ENCODE measurements around the gene CDH4. TPM values are rescaled to one million over a fixed set of nuclear protein-coding genes. Genes with fewer than 3 reads are reported as not detected.

Gene CDH4
- total RNA-seq, 1 experiment from 2014 or later, result not detected

GRCh38 chr20:61633004-61633403 lies 380.9 kb downstream of the CDH4 start:
- intact Hi-C loops (cut with micrococcal nuclease; ENCODE audit: unreplicated experiment), result no loop called here
- H3K36me3 ChIP-seq (ENCODE audit: low read depth), result no peaks in the 10 kb centered on the region
- H3K4me3 ChIP-seq, result no peak overlapping the region
- ChIA-PET POLR2A (ENCODE audit: unreplicated experiment) (no interaction called here), CTCF (no interaction called here)
- H3K9me3 ChIP-seq (ENCODE audit: insufficient read depth, low read depth), result no peaks in the 10 kb centered on the region
- no peaks in the 10 kb centered on the region for H3K4me1 ChIP-seq (replicated peaks; ENCODE audit: insufficient read depth)
- DNase-seq, result no peak
- H3K27me3 ChIP-seq (ENCODE audit: insufficient read depth, low read depth), result peaks cover 97% of the 10 kb centered on the region
- H3F3A ChIP-seq (ENCODE audit: insufficient read depth, low read depth), result no peaks in the 10 kb centered on the region
- no TSS peak for BruUV-seq (replicated peaks)
- no peak overlapping the region for H2AFZ ChIP-seq
- no peak overlapping the region for H3K4me2 ChIP-seq
- H3K27ac ChIP-seq, result no peak overlapping the region
- H3K79me2 ChIP-seq (ENCODE audit: low read depth), result no peaks in the 10 kb centered on the region
- no peaks in the 10 kb centered on the region for H4K20me1 ChIP-seq (ENCODE audit: insufficient read depth)
- H3K9me2 ChIP-seq (ENCODE audit: insufficient read depth), result no peaks in the 10 kb centered on the region
- TF ChIP-seq EZH2 (IDR thresholded peaks at IDR 0.05; ENCODE audit: low read depth) (no peak), CTCF (conservative IDR thresholded peaks at IDR 0.05) (no peak)

GRCh38 chr20:61634376-61635145 lies 382.5 kb downstream of the CDH4 start:
- CTCF ChIA-PET, result no interaction called here
- Histone ChIP-seq H3F3A (ENCODE audit: insufficient read depth, low read depth) (no peaks in the 10 kb centered on the region), H3K27me3 (ENCODE audit: insufficient read depth, low read depth) (peaks cover 97% of the 10 kb centered on the region), H3K36me3 (ENCODE audit: low read depth) (no peaks in the 10 kb centered on the region), H3K4me2 (no peak overlapping the region), H3K79me2 (ENCODE audit: low read depth) (no peaks in the 10 kb centered on the region), H3K4me3 (no peak overlapping the region), H2AFZ (no peak overlapping the region), H3K4me1 (replicated peaks; ENCODE audit: insufficient read depth) (no peaks in the 10 kb centered on the region), H3K27ac (no peak overlapping the region), H3K9me3 (ENCODE audit: insufficient read depth, low read depth) (no peaks in the 10 kb centered on the region), H4K20me1 (ENCODE audit: insufficient read depth) (no peaks in the 10 kb centered on the region), H3K9me2 (ENCODE audit: insufficient read depth) (no peaks in the 10 kb centered on the region)
- no peak for DNase-seq
- POLR2A ChIA-PET (ENCODE audit: unreplicated experiment), result no interaction called here
- TF ChIP-seq CTCF (conservative IDR thresholded peaks at IDR 0.05), result no peak
- TF ChIP-seq EZH2 (IDR thresholded peaks at IDR 0.05; ENCODE audit: low read depth), result no peak
- intact Hi-C loops (cut with micrococcal nuclease; ENCODE audit: unreplicated experiment), result no loop called here
- no TSS peak for BruUV-seq (replicated peaks)

- ChIA-PET CTCF (no interaction called here), POLR2A (ENCODE audit: unreplicated experiment) (no interaction called here)
- Histone ChIP-seq H3K4me1 (replicated peaks; ENCODE audit: insufficient read depth) (no peaks in the 10 kb centered on the region), H3K4me3 (no peak overlapping the region), H4K20me1 (ENCODE audit: insufficient read depth) (no peaks in the 10 kb centered on the region), H3K27ac (no peak overlapping the region), H3K9me3 (ENCODE audit: insufficient read depth, low read depth) (no peaks in the 10 kb centered on the region), H3K79me2 (ENCODE audit: low read depth) (no peaks in the 10 kb centered on the region), H2AFZ (no peak overlapping the region), H3F3A (ENCODE audit: insufficient read depth, low read depth) (no peaks in the 10 kb centered on the region), H3K9me2 (ENCODE audit: insufficient read depth) (no peaks in the 10 kb centered on the region), H3K27me3 (ENCODE audit: insufficient read depth, low read depth) (peaks cover 97% of the 10 kb centered on the region), H3K36me3 (ENCODE audit: low read depth) (no peaks in the 10 kb centered on the region), H3K4me2 (no peak overlapping the region)
- TF ChIP-seq CTCF (conservative IDR thresholded peaks at IDR 0.05) (no peak), EZH2 (IDR thresholded peaks at IDR 0.05; ENCODE audit: low read depth) (no peak)
- no peak for DNase-seq
- intact Hi-C loops (cut with micrococcal nuclease; ENCODE audit: unreplicated experiment), result no loop called here
- no TSS peak for BruUV-seq (replicated peaks)
Observed at GRCh38 chr20:61635721-61636455, 383.8 kb downstream of the CDH4 start.
